ENCODE data around the gene PPL. TPM values are rescaled to one million over a fixed set of nuclear protein-coding genes. Genes with fewer than 3 reads are reported as not detected.
A peak's percentile ranks its signal among the peaks of the same experiment; 100 is the strongest.

The PPL gene
- total RNA-seq, 1 donor from 2014 or later: 4.7 TPM

DNA sequence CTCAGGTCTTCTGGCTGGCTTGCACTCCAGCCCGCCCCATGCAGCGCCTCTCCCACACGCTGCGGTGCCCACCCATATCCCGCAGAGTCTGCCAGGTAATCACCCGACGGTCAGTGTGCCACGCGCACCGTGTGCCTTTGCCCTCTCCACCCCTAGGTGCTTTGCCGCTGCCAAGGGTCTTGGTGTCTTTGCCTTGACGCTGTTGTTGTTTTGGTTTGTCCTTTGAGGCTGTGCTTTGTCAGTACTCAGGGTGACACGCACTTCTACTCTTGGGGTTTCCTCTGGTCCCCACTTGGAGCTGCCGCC lies 59.6 kb downstream of the PPL start:
- Mint-ChIP-seq H3K9me3 (ENCODE audit: unreplicated experiment) (no peaks in the 10 kb centered on the region), H3K27ac (ENCODE audit: unreplicated experiment) (no peak overlapping the region), H3K4me1 (ENCODE audit: low read depth, unreplicated experiment) (peaks cover 2% of the 10 kb centered on the region), H3K36me3 (ENCODE audit: unreplicated experiment) (peaks cover 8% of the 10 kb centered on the region), H3K4me3 (ENCODE audit: unreplicated experiment) (no peak overlapping the region), H3K27me3 (ENCODE audit: unreplicated experiment) (peaks cover 6% of the 10 kb centered on the region)
- TF ChIP-seq, protein P1, sequence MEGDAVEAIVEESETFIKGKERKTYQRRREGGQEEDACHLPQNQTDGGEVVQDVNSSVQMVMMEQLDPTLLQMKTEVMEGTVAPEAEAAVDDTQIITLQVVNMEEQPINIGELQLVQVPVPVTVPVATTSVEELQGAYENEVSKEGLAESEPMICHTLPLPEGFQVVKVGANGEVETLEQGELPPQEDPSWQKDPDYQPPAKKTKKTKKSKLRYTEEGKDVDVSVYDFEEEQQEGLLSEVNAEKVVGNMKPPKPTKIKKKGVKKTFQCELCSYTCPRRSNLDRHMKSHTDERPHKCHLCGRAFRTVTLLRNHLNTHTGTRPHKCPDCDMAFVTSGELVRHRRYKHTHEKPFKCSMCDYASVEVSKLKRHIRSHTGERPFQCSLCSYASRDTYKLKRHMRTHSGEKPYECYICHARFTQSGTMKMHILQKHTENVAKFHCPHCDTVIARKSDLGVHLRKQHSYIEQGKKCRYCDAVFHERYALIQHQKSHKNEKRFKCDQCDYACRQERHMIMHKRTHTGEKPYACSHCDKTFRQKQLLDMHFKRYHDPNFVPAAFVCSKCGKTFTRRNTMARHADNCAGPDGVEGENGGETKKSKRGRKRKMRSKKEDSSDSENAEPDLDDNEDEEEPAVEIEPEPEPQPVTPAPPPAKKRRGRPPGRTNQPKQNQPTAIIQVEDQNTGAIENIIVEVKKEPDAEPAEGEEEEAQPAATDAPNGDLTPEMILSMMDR (IDR thresholded peaks at IDR 0.05; ENCODE audit: partially characterized antibody, unreplicated experiment): no peak
- DNase-seq: no peak

DNA sequence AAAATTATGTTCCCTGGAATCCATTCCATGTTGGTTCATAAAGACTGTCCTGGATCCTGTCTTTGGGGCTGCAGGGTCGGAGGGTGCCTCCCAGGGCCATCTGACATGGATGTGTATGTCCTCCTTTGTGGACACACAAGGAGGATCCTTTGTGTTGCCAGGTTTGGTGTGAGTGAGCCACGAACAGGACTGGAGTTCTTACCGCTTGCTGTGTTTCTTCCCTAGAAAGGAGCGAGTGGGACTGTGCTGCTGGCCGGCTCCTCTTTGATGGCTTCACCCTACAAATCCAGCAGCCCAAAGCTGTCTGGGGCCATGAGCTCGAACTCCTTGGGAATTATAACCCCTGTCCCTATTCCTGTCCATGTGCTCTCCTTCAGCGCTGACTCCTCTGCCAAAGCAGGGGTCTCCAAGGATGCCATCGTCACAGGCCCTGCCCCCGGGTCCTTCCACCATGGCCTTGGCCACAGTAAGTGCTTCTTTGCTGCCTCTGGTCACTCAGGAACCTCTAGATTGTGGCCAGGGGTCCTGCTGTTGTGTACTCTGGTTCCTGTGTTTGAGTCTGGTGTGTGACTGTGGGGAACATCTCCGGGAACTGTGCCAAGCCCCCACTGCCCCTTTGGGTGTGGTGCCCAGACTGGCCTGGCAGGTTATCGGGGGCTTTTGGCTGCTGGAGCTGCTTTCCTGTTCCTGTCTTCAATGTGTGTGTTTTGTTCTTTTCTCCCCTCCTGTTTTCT lies 60.1 kb downstream of the PPL start:
- H3K4me3 Mint-ChIP-seq (ENCODE audit: unreplicated experiment): no peak overlapping the region
- no peaks in the 10 kb centered on the region for H3K9me3 Mint-ChIP-seq (ENCODE audit: unreplicated experiment)
- TF ChIP-seq, protein P1 (IDR thresholded peaks at IDR 0.05; ENCODE audit: partially characterized antibody, unreplicated experiment): no peak
- DNase-seq: no peak
- H3K27me3 Mint-ChIP-seq (ENCODE audit: unreplicated experiment): peaks cover 6% of the 10 kb centered on the region
- H3K36me3 Mint-ChIP-seq (ENCODE audit: unreplicated experiment): peaks cover 8% of the 10 kb centered on the region
- H3K27ac Mint-ChIP-seq (ENCODE audit: unreplicated experiment): no peak overlapping the region
- peaks cover under 1% of the 10 kb centered on the region for H3K4me1 Mint-ChIP-seq (ENCODE audit: low read depth, unreplicated experiment)

DNA sequence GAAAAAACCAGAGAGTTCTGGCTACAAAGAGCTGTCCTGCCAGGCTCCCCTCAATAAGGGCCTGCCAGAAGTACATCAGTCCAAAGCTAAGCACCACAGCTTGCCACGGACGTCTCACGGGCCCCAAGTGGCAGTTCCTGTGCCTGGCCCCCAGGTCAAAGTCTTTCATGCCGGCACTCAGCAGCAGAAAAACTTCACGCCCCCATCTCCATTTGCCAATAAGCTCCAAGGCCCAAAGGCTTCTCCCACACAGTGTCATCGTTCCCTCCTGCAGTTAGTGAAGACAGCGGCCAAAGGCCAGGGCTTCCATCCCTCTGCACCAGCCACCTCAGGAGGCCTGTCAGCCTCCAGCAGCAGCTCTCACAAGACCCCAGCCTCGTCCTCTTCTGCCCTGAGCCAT lies 62.3 kb downstream of the PPL start:
- peak overlapping the region; percentile 55 for H3K27ac Mint-ChIP-seq (ENCODE audit: unreplicated experiment)
- peaks cover 6% of the 10 kb centered on the region for H3K27me3 Mint-ChIP-seq (ENCODE audit: unreplicated experiment)
- H3K36me3 Mint-ChIP-seq (ENCODE audit: unreplicated experiment): peaks cover 8% of the 10 kb centered on the region
- TF ChIP-seq, protein P1 (IDR thresholded peaks at IDR 0.05; ENCODE audit: partially characterized antibody, unreplicated experiment): no peak
- no peak for DNase-seq
- no peaks in the 10 kb centered on the region for H3K4me1 Mint-ChIP-seq (ENCODE audit: low read depth, unreplicated experiment)
- no peaks in the 10 kb centered on the region for H3K9me3 Mint-ChIP-seq (ENCODE audit: unreplicated experiment)
- H3K4me3 Mint-ChIP-seq (ENCODE audit: unreplicated experiment): no peak overlapping the region

DNA sequence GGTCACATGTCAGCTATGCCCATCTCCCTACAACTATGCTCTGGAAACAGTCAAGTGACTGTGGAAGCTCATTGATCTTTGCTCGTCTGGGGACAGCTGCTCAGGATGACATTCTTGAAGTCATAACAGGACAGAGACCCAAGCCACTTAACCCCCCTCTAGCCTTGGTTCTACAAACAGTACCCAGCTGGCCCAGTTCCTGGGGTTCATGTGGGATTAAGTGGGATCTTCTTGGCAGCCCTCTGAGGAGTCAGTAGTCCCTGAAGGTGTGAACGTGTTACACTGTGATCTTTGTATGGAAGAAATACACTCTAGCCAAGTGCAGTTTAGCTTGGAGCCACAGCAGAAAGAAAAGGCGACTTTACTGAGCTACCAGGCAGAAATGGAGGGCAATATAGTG lies 63.9 kb downstream of the PPL start:
- H3K9me3 Mint-ChIP-seq (ENCODE audit: unreplicated experiment): peaks cover 5% of the 10 kb centered on the region
- TF ChIP-seq, protein P1 (IDR thresholded peaks at IDR 0.05; ENCODE audit: partially characterized antibody, unreplicated experiment): no peak
- peaks cover 5% of the 10 kb centered on the region for H3K4me1 Mint-ChIP-seq (ENCODE audit: low read depth, unreplicated experiment)
- H3K4me3 Mint-ChIP-seq (ENCODE audit: unreplicated experiment): no peak overlapping the region
- H3K27me3 Mint-ChIP-seq (ENCODE audit: unreplicated experiment): peaks cover 7% of the 10 kb centered on the region
- H3K36me3 Mint-ChIP-seq (ENCODE audit: unreplicated experiment): peaks cover 8% of the 10 kb centered on the region
- no peak overlapping the region for H3K27ac Mint-ChIP-seq (ENCODE audit: unreplicated experiment)
- DNase-seq: no peak

DNA sequence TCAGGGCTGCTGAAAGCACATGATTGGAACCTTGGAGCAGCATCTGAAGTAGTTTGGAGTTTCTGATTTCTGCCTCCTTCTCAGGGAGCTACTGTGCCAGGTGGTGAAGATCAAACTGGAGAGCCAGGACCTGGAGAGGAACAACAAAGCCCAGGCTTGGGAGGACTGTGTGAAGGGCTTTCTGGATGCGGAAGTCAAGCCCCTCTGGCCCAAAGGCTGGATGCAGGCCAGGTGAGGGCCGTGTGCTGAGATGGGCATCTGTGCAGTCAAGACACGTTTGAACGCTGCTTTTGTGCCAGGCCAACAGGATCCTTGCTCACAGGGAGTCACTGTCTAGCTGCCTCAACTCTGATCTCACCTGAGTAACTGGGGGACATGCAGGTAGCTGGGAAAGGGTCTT lies 65.9 kb downstream of the PPL start:
- peaks cover 8% of the 10 kb centered on the region for H3K9me3 Mint-ChIP-seq (ENCODE audit: unreplicated experiment)
- peaks cover 4% of the 10 kb centered on the region for H3K36me3 Mint-ChIP-seq (ENCODE audit: unreplicated experiment)
- H3K4me3 Mint-ChIP-seq (ENCODE audit: unreplicated experiment): no peak overlapping the region
- H3K4me1 Mint-ChIP-seq (ENCODE audit: low read depth, unreplicated experiment): peaks cover 11% of the 10 kb centered on the region
- TF ChIP-seq, protein P1 (IDR thresholded peaks at IDR 0.05; ENCODE audit: partially characterized antibody, unreplicated experiment): no peak
- DNase-seq: no peak
- H3K27ac Mint-ChIP-seq (ENCODE audit: unreplicated experiment): no peak overlapping the region
- peaks cover 3% of the 10 kb centered on the region for H3K27me3 Mint-ChIP-seq (ENCODE audit: unreplicated experiment)

All from glutamatergic neuron (in vitro differentiated cells).